ENCODE results near the gene PRKAB1.

Gene PRKAB1

GRCh38 chr12:119664642-119665041 lies 3.3 kb upstream of the PRKAB1 start:
- no peak for DNase-seq

- no peak for DNase-seq
These were observed 2.6 kb upstream of the PRKAB1 start for GRCh38 chr12:119665164-119665929.

- no peak for DNase-seq
These were observed 1.6 kb upstream of the PRKAB1 start for GRCh38 chr12:119666226-119666795.

GRCh38 chr12:119666900-119667576 lies 895 bp upstream of the PRKAB1 start:
- no peak for DNase-seq

- no peak for DNase-seq
These were observed 450 bp downstream of the PRKAB1 start for GRCh38 chr12:119668324-119668841.

- DNase-seq: no peak
These were observed 2.0 kb downstream of the PRKAB1 start for GRCh38 chr12:119669744-119670472.

- DNase-seq: no peak
These were observed 3.1 kb downstream of the PRKAB1 start for GRCh38 chr12:119671070-119671469.

GRCh38 chr12:119672194-119672593 lies 4.3 kb downstream of the PRKAB1 start:
- DNase-seq: no peak

- DNase-seq: no peak
These were observed 5.7 kb downstream of the PRKAB1 start for GRCh38 chr12:119673634-119674033.

- no peak for DNase-seq
These were observed 6.6 kb downstream of the PRKAB1 start for GRCh38 chr12:119674560-119674959.

GRCh38 chr12:119676022-119676421 lies 8.1 kb downstream of the PRKAB1 start:
- no peak for DNase-seq

GRCh38 chr12:119676573-119676972 lies 8.6 kb downstream of the PRKAB1 start:
- no peak for DNase-seq

GRCh38 chr12:119678459-119678858 lies 10.5 kb downstream of the PRKAB1 start:
- DNase-seq: no peak

- peak; percentile 74 for DNase-seq
These were observed 11.1 kb downstream of the PRKAB1 start for GRCh38 chr12:119679081-119679480.

- DNase-seq: no peak
These were observed 11.6 kb downstream of the PRKAB1 start for GRCh38 chr12:119679490-119679889.

- DNase-seq: no peak
These were observed 13.2 kb downstream of the PRKAB1 start for GRCh38 chr12:119681111-119681510.

- DNase-seq: no peak
These were observed 14.1 kb downstream of the PRKAB1 start for GRCh38 chr12:119681728-119682638.

- no peak for DNase-seq
These were observed 14.8 kb downstream of the PRKAB1 start for GRCh38 chr12:119682639-119683252.

GRCh38 chr12:119683413-119683812 lies 15.5 kb downstream of the PRKAB1 start:
- no peak for DNase-seq

GRCh38 chr12:119683816-119684215 lies 15.9 kb downstream of the PRKAB1 start:
- no peak for DNase-seq

- no peak for DNase-seq
These were observed 16.9 kb downstream of the PRKAB1 start for GRCh38 chr12:119684711-119685369.
